ENCODE results near the gene ANTXRL. TPM values are rescaled to one million over a fixed set of nuclear protein-coding genes. Genes with fewer than 3 reads are reported as not detected.
A peak's percentile ranks its signal among the peaks of the same experiment; 100 is the strongest.

Gene ANTXRL
- total and polyA plus RNA-seq, 2 experiments from 2014 or later = not detected

DNA sequence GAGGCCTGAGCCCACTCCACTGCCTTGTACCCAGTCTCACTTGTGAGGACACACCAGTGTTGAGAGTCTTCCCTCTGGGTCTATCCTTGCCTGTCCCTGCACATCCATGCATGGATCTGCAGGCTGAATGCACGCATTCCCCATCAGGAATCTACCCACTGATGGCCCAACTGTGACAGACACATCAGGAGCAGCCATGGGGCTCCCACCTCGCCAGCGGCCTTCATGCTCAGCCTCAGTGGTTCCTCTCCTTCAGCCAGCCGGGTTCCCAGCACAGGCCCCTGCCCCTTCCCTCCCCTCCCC is 21.3 kb downstream of the ANTXRL start (continued):
- TF ChIP-seq, protein P1, sequence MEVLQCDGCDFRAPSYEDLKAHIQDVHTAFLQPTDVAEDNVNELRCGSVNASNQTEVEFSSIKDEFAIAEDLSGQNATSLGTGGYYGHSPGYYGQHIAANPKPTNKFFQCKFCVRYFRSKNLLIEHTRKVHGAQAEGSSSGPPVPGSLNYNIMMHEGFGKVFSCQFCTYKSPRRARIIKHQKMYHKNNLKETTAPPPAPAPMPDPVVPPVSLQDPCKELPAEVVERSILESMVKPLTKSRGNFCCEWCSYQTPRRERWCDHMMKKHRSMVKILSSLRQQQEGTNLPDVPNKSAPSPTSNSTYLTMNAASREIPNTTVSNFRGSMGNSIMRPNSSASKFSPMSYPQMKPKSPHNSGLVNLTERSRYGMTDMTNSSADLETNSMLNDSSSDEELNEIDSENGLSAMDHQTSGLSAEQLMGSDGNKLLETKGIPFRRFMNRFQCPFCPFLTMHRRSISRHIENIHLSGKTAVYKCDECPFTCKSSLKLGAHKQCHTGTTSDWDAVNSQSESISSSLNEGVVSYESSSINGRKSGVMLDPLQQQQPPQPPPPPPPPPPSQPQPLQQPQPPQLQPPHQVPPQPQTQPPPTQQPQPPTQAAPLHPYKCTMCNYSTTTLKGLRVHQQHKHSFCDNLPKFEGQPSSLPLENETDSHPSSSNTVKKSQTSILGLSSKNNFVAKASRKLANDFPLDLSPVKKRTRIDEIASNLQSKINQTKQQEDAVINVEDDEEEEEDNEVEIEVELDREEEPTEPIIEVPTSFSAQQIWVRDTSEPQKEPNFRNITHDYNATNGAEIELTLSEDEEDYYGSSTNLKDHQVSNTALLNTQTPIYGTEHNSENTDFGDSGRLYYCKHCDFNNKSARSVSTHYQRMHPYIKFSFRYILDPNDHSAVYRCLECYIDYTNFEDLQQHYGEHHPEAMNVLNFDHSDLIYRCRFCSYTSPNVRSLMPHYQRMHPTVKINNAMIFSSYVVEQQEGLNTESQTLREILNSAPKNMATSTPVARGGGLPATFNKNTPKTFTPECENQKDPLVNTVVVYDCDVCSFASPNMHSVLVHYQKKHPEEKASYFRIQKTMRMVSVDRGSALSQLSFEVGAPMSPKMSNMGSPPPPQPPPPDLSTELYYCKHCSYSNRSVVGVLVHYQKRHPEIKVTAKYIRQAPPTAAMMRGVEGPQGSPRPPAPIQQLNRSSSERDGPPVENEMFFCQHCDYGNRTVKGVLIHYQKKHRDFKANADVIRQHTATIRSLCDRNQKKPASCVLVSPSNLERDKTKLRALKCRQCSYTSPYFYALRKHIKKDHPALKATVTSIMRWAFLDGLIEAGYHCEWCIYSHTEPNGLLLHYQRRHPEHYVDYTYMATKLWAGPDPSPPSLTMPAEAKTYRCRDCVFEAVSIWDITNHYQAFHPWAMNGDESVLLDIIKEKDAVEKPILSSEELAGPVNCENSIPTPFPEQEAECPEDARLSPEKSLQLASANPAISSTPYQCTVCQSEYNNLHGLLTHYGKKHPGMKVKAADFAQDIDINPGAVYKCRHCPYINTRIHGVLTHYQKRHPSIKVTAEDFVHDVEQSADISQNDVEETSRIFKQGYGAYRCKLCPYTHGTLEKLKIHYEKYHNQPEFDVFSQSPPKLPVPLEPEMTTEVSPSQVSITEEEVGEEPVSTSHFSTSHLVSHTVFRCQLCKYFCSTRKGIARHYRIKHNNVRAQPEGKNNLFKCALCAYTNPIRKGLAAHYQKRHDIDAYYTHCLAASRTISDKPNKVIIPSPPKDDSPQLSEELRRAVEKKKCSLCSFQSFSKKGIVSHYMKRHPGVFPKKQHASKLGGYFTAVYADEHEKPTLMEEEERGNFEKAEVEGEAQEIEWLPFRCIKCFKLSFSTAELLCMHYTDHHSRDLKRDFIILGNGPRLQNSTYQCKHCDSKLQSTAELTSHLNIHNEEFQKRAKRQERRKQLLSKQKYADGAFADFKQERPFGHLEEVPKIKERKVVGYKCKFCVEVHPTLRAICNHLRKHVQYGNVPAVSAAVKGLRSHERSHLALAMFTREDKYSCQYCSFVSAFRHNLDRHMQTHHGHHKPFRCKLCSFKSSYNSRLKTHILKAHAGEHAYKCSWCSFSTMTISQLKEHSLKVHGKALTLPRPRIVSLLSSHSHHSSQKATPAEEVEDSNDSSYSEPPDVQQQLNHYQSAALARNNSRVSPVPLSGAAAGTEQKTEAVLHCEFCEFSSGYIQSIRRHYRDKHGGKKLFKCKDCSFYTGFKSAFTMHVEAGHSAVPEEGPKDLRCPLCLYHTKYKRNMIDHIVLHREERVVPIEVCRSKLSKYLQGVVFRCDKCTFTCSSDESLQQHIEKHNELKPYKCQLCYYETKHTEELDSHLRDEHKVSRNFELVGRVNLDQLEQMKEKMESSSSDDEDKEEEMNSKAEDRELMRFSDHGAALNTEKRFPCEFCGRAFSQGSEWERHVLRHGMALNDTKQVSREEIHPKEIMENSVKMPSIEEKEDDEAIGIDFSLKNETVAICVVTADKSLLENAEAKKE (CRISPR knock-in tag; IDR thresholded peaks at IDR 0.05) = no peak

DNA sequence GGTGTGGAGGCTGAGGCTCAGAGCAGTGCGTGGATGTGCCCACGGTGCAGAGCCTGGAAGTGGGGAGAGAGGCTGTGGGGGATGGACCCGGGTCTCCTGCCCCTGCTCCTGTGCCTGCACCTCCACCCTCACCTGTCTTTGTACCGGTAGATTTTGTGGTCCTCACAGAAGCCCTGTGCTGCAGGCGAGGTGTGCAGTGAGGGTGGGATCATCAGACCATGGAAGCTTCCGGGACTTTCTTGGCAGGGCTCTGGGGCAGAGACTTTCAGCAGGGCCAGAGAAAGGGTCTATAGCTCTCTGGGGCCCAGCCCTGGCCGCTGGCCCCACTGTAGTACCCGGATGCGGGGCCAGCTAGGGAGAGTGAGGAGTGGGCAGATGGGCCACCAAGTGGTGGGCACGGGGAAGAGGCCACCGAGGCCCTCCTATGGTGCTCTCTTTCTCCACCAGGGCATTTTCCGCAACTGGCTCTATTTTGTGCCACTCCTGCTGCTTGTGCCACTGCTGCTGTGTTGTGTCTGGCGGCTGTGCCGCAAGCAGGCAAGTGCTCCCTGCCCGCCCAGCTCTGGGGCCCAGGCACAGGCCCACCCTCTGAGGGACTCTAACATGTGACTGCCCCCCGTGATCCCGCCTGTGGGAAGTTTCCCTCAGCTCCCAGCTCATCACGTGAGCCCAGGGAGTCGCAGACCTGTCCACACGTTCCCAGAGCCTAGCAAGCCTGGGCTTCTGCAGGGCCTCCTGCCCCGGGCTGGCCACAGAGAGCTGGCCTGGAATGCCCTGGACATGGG is 22.1 kb downstream of the ANTXRL start:
- H3K9me3 Mint-ChIP-seq = no peaks in the 10 kb centered on the region
- ATAC-seq (peak; percentile 19; the same call in 1 of the 3 replicates), DNase-seq (ENCODE audit: low spot score) (no peak)
- no peaks in the 10 kb centered on the region for H3K9me2 ChIP-seq (ENCODE audit: insufficient read depth)
- no peaks in the 10 kb centered on the region for H3K27me3 ChIP-seq (ENCODE audit: insufficient read depth)
- no peak overlapping the region for H3K4me2 ChIP-seq
- H3K36me3 ChIP-seq (ENCODE audit: insufficient read depth) = no peaks in the 10 kb centered on the region
- H3K4me3 ChIP-seq = no peak overlapping the region
- no peaks in the 10 kb centered on the region for H3K36me3 Mint-ChIP-seq (ENCODE audit: low read depth)
- no peaks in the 10 kb centered on the region for H3F3A ChIP-seq (replicated peaks; ENCODE audit: low read depth)
- no peak overlapping the region for H3K4me3 Mint-ChIP-seq
- H4K20me1 ChIP-seq (replicated peaks; ENCODE audit: insufficient read depth) = no peaks in the 10 kb centered on the region
- H3K79me2 ChIP-seq (replicated peaks; ENCODE audit: insufficient read depth) = no peaks in the 10 kb centered on the region
- no peaks in the 10 kb centered on the region for H3K4me1 ChIP-seq (ENCODE audit: insufficient read depth)
- H3K27ac ChIP-seq (ENCODE audit: low read depth) = no peak overlapping the region
- no peak overlapping the region for H3K27ac Mint-ChIP-seq
- peaks cover 4% of the 10 kb centered on the region for H3K27me3 Mint-ChIP-seq (ENCODE audit: insufficient read depth, low read depth, poor library complexity)
- H2AFZ ChIP-seq = no peak overlapping the region
- peaks cover 8% of the 10 kb centered on the region; the same call in 2 of the 3 replicates for H3K4me1 Mint-ChIP-seq
- TF ChIP-seq CREB1 (CRISPR knock-in tag; IDR thresholded peaks at IDR 0.05; ENCODE audit: low read depth) = no peak
- TF ChIP-seq CTCF (conservative IDR thresholded peaks at IDR 0.05; ENCODE audit: low read depth in 2 of 2) = 0 out of 4 replicates have a peak, but pooled peaks of 1 of the 2 experiments have one; percentile 3

All from GM23338 (cell line).